WTC11 (cell line): Measurements from ENCODE around the gene TROAP. TPM values are rescaled to one million over a fixed set of nuclear protein-coding genes. Genes with fewer than 3 reads are reported as not detected.

Experiments
- ATAC-seq: fragments of 200-7000 bp; cut with Tn5 transposase; 2 replicates; pipeline ENCODE4 v1.10.0; 2021; ENCODE audit warnings: mild to moderate bottlenecking, moderate library complexity
- CTCF ChIA-PET: fragments of 300-600 bp; sonication (Branson Sonifier 250); formaldehyde crosslinking; loops from one replicate; lab custom pipeline; 2021; ENCODE audit warnings: antibody characterized with exemption; lab: Charles Lee
- POLR2A ChIA-PET: fragments of 350-600 bp; sonication (Branson Sonifier 250); formaldehyde crosslinking; loops from one replicate; lab custom pipeline; 2021; ENCODE audit warnings: antibody characterized with exemption; lab: Charles Lee
- DNase-seq: peaks from one replicate; pipeline ENCODE4 v3.0.0; 2021; ENCODE audit warnings: low spot score
- H3K27ac Mint-ChIP-seq: 2 replicates; pipeline ENCODE4 v1.8.0; 2021; ENCODE audit warnings: mixed read lengths
- H3K27me3 Mint-ChIP-seq: 2 replicates; pipeline ENCODE4 v1.8.0; 2021; ENCODE audit warnings: low read depth, mild to moderate bottlenecking, moderate library complexity, mixed read lengths
- H3K36me3 Mint-ChIP-seq: 2 replicates; pipeline ENCODE4 v1.8.0; 2021; ENCODE audit warnings: mixed read lengths
- H3K4me1 Mint-ChIP-seq: 2 replicates; pipeline ENCODE4 v1.8.0; 2022; ENCODE audit warnings: mixed read lengths
- H3K4me3 Mint-ChIP-seq: 2 replicates; pipeline ENCODE4 v1.8.0; 2021; ENCODE audit warnings: mild to moderate bottlenecking, moderate library complexity, mixed read lengths
- H3K9me3 Mint-ChIP-seq: 2 replicates; pipeline ENCODE4 v1.8.0; 2021; ENCODE audit warnings: mixed read lengths
- AFF4 ChIP-seq: sonication (generic); formaldehyde crosslinking; IDR thresholded peaks from 2 replicates; pipeline ENCODE4 v1.8.1; 2023; ENCODE audit warnings: mild to moderate bottlenecking, missing genetic modification reagents, borderline replicate concordance
- ATF2 ChIP-seq: sonication (generic); formaldehyde crosslinking; IDR thresholded peaks from 2 replicates; pipeline ENCODE4 v1.8.1; 2022; ENCODE audit warnings: low read depth, missing genetic modification reagents, borderline replicate concordance
- CDX4 ChIP-seq: fragments of 250-450 bp; sonication (Bioruptor Pico); IDR thresholded peaks from 2 replicates; pipeline ENCODE4 v1.9.0; 2021; ENCODE audit warnings: moderate library complexity, mild to moderate bottlenecking, inconsistent platforms, borderline replicate concordance
- CTCF ChIP-seq: fragments of 200-600 bp; IDR thresholded peaks from 2 replicates; pipeline ENCODE4 v1.8.0; 2022; ENCODE audit warnings: antibody characterized with exemption
- EMX1 ChIP-seq: fragments of 250-450 bp; sonication (Bioruptor Pico); IDR thresholded peaks from 2 replicates; pipeline ENCODE4 v1.8.0; 2021; ENCODE audit warnings: mild to moderate bottlenecking
- ERG ChIP-seq: fragments of 250-450 bp; sonication (Bioruptor Pico); IDR thresholded peaks from 2 replicates; pipeline ENCODE4 v1.8.0; 2021; ENCODE audit warnings: mild to moderate bottlenecking
- FOXP4 ChIP-seq: sonication (generic); formaldehyde crosslinking; IDR thresholded peaks from 2 replicates; pipeline ENCODE4 v1.8.0; 2022; ENCODE audit warnings: mild to moderate bottlenecking, missing genetic modification reagents
- HMGA2 ChIP-seq: fragments of 250-450 bp; sonication (Bioruptor Pico); IDR thresholded peaks from 2 replicates; pipeline ENCODE4 v1.4.0; 2021; ENCODE audit warnings: mild to moderate bottlenecking, moderate library complexity
- JAZF1 ChIP-seq: fragments of 250-450 bp; sonication (Bioruptor Pico); IDR thresholded peaks from 2 replicates; pipeline ENCODE4 v1.9.0; 2021; ENCODE audit warnings: moderate library complexity, mild to moderate bottlenecking, inconsistent platforms
- OVOL2 ChIP-seq: fragments of 250-450 bp; sonication (Bioruptor Pico); IDR thresholded peaks from 2 replicates; pipeline ENCODE4 v1.9.0; 2021; ENCODE audit warnings: mild to moderate bottlenecking, borderline replicate concordance
- PREB ChIP-seq: sonication (generic); formaldehyde crosslinking; IDR thresholded peaks from 2 replicates; pipeline ENCODE4 v1.8.1; 2022; ENCODE audit warnings: mild to moderate bottlenecking, missing genetic modification reagents, moderate library complexity, borderline replicate concordance
- RORB ChIP-seq: fragments of 250-450 bp; sonication (Bioruptor Pico); IDR thresholded peaks from 2 replicates; pipeline ENCODE4 v1.9.0; 2021; ENCODE audit warnings: mild to moderate bottlenecking
- SOX15 ChIP-seq: fragments of 250-450 bp; sonication (Bioruptor Pico); IDR thresholded peaks from 2 replicates; pipeline ENCODE4 v1.9.0; 2021; ENCODE audit warnings: mild to moderate bottlenecking
- TEAD4 ChIP-seq: sonication (generic); formaldehyde crosslinking; IDR thresholded peaks from 2 replicates; pipeline ENCODE4 v1.8.0; 2022; ENCODE audit warnings: mild to moderate bottlenecking, missing genetic modification reagents
- USF2 ChIP-seq: sonication (generic); formaldehyde crosslinking; IDR thresholded peaks from 2 replicates; pipeline ENCODE4 v1.8.1; 2023; ENCODE audit warnings: mild to moderate bottlenecking, missing genetic modification reagents, moderate library complexity
- ZNF121 ChIP-seq: sonication (generic); formaldehyde crosslinking; IDR thresholded peaks from 2 replicates; pipeline ENCODE4 v1.8.0; 2023; ENCODE audit warnings: missing genetic modification reagents
- ZNF138 ChIP-seq: sonication (generic); formaldehyde crosslinking; conservative IDR thresholded peaks from 2 replicates; pipeline ENCODE4 v1.8.1; 2022; ENCODE audit warnings: mild to moderate bottlenecking, moderate library complexity, missing genetic modification reagents
- ZNF317 ChIP-seq: sonication (generic); formaldehyde crosslinking; IDR thresholded peaks from 2 replicates; pipeline ENCODE4 v1.8.1; 2023; ENCODE audit warnings: low read depth, mild to moderate bottlenecking, moderate library complexity, missing genetic modification reagents, borderline replicate concordance
- ZNF416 ChIP-seq: fragments of 250-450 bp; sonication (Bioruptor Pico); IDR thresholded peaks from 2 replicates; pipeline ENCODE4 v1.9.0; 2021; ENCODE audit warnings: mild to moderate bottlenecking, inconsistent platforms
- total RNA-seq: library from RNA; stranded (reverse); gene quantifications from 3 replicates; pipeline ENCODE4 v1.2.3, GENCODE V29; 2021
- TF ChIP-seq, protein P1 (sequence below): sonication (generic); formaldehyde crosslinking; IDR thresholded peaks from 2 replicates; pipeline ENCODE4 v1.8.1; 2023; ENCODE audit warnings: mild to moderate bottlenecking, missing genetic modification reagents

Gene TROAP
- total RNA-seq, 1 experiment from 2014 or later = 89.2 TPM

- Mint-ChIP-seq H3K36me3 (peaks cover 29% of the 10 kb centered on the region), H3K4me1 (peaks cover 15% of the 10 kb centered on the region), H3K4me3 (no peak overlapping the region), H3K27ac (no peak overlapping the region), H3K27me3 (peaks cover 4% of the 10 kb centered on the region; the same call in 1 of the 2 replicates), H3K9me3 (no peaks in the 10 kb centered on the region)
- ChIA-PET POLR2A (no interaction called here), CTCF (interaction anchor here (1.4 to 1.9 kb wide), 2 partner anchors 17 to 22 kb away, joined by 5 to 10 read pairs; partner anchors contain the start of gene DNAJC22)
- ATAC-seq (no peak), DNase-seq (no peak)
- TF ChIP-seq PREB = no peak
- TF ChIP-seq TEAD4 (CRISPR knock-in tag) = no peak
- no peak for TF ChIP-seq ZNF121
- no peak for TF ChIP-seq OVOL2 (CRISPR knock-in tag)
Observed at GRCh38 chr12:49325606-49326005, 2.6 kb downstream of the TROAP start.

- Mint-ChIP-seq H3K27me3 (peaks cover 11% of the 10 kb centered on the region), H3K4me1 (peaks cover 17% of the 10 kb centered on the region), H3K36me3 (peaks cover 31% of the 10 kb centered on the region), H3K9me3 (no peaks in the 10 kb centered on the region), H3K27ac (no peak overlapping the region), H3K4me3 (no peak overlapping the region)
- ATAC-seq (no peak), DNase-seq (no peak)
- POLR2A ChIA-PET = no interaction called here
- CTCF ChIA-PET = no interaction called here
- TF ChIP-seq SOX15 (CRISPR knock-in tag) (no peak), HMGA2 (CRISPR knock-in tag) (no peak), RORB (no peak), ZNF317 (CRISPR knock-in tag) (no peak), CTCF (no peak), ATF2 (no peak), EMX1 (CRISPR knock-in tag) (no peak), ZNF138 (CRISPR knock-in tag) (no peak), ZNF121 (no peak), AFF4 (no peak), CDX4 (no peak), OVOL2 (CRISPR knock-in tag) (no peak), JAZF1 (no peak), USF2 (no peak), FOXP4 (CRISPR knock-in tag) (no peak), ERG (no peak), ZNF416 (CRISPR knock-in tag) (no peak)
- TF ChIP-seq, protein P1, sequence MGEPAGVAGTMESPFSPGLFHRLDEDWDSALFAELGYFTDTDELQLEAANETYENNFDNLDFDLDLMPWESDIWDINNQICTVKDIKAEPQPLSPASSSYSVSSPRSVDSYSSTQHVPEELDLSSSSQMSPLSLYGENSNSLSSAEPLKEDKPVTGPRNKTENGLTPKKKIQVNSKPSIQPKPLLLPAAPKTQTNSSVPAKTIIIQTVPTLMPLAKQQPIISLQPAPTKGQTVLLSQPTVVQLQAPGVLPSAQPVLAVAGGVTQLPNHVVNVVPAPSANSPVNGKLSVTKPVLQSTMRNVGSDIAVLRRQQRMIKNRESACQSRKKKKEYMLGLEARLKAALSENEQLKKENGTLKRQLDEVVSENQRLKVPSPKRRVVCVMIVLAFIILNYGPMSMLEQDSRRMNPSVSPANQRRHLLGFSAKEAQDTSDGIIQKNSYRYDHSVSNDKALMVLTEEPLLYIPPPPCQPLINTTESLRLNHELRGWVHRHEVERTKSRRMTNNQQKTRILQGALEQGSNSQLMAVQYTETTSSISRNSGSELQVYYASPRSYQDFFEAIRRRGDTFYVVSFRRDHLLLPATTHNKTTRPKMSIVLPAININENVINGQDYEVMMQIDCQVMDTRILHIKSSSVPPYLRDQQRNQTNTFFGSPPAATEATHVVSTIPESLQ (CRISPR knock-in tag) = no peak
Observed at GRCh38 chr12:49327368-49327767, 4.3 kb downstream of the TROAP start.
